NK-92 (cell line): Measurements from ENCODE around the gene LGALS8.
"Not testable (repeated sequence)": the region's sequence is repeated elsewhere in the genome, so short reads cannot be mapped to it uniquely, and the experiment has no call there.

Experiments used
- DNase-seq: peaks from one replicate; lab custom pipeline; 2025; ENCODE audit not compliant: unreplicated experiment; lab: John Stamatoyannopoulos, UW

LGALS8 gene

GRCh38 chr1:236536540-236536939 is 12.8 kb downstream of the LGALS8 start:
- DNase-seq, result no peak

DNA sequence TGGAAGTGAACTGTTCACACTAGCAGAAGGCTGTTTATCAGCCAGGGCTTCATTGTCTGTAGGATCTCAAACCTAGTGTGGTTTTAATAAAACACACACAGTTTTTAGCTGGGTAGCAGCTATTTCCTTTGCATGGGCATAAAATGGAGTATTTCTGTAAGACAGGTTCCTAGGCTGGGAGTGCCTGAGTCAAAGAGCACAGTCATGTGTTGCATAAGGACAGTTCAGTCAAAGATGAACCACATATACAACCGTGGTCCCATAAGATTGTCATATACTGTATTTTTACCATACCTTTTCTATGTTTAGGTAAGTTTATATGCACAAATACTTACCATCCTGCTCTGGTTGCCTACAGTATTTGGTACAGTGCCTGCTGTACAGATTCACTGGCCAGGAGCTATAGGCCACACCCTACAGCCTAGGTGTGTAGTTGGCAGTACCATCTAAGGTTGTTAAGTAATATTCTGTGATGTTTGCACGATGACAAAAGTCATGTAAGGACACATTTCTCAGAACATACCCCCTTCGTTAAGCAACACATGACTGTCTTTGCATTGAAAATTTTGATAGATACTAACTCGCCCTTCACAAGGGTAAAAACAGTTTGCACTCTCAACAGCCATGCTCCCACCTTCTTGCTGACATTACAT is 17.2 kb downstream of the LGALS8 start:
- DNase-seq, result no peak

DNA sequence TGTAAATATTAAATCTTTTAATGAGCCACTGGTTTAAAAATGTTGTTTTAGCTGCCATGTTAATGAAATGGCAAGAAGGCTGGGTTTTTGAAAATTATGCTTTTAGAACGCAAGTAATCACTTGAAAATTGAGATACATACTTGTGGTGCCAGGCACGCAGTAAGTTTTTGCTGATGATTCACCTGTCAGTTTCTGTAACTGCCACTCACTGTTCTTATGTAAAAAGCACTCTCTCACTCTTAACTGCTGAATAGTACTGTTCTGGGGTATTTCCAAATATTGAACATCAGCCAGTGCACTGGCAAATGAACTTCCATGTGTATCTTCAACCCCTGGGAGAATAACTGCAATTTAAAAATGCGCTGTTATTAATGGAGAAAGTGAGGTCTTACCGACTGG is 17.9 kb downstream of the LGALS8 start:
- DNase-seq, result no peak

GRCh38 chr1:236543065-236543669 is 19.4 kb downstream of the LGALS8 start:
- no peak for DNase-seq

DNA sequence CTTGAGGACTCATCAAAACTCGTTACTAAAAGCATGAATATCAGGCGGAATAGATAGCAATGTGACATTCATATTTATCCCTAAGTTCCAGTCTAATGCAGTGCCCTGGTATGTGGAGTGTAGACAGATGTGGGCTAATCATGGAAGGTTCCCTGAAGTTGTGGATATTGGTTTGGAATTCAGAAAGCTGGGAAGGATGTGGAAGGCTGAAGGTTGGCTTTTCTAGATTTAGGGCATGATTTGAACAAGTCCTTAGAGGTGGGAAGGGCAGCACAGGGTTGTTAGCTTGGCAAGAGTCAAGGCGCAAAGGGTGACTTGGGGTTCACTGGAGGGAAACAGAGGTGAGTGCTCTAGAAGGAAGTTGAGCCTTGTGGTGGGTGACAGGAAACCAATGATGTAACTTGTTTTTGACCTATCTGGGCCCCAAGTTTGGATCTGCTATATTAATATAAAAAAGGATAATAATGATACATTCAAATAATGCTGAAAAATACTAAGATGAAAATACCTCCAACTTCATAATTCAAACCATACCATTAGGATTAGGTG is 21.9 kb downstream of the LGALS8 start:
- no peak for DNase-seq

- DNase-seq, result no peak
These were observed 24.7 kb downstream of the LGALS8 start for GRCh38 chr1:236548452-236548851.

GRCh38 chr1:236550961-236551851 is 27.4 kb downstream of the LGALS8 start:
- DNase-seq, result no peak

DNA sequence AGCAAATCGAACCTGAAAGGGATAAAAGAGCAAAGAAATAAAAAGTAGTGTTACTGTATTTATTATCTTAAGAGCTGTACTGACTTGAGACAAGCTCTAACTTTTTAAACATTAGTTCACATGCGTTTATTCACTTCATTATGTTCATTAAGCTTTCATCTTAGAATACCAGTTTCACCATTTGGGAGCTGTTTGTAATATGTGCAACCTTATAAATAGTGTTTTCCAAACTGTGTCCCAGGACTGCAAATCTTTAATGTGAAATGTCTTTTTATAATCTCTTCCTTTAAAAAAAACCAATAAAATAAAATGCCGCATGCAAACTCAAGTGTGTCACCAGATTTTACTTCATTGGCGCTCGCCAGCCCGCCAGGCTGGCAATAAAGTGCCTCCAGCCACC is 28.3 kb downstream of the LGALS8 start:
- DNase-seq, result no peak

GRCh38 chr1:236552901-236553300 is 29.1 kb downstream of the LGALS8 start:
- no peak for DNase-seq

GRCh38 chr1:236553370-236553769 is 29.6 kb downstream of the LGALS8 start:
- DNase-seq, result no peak

DNA sequence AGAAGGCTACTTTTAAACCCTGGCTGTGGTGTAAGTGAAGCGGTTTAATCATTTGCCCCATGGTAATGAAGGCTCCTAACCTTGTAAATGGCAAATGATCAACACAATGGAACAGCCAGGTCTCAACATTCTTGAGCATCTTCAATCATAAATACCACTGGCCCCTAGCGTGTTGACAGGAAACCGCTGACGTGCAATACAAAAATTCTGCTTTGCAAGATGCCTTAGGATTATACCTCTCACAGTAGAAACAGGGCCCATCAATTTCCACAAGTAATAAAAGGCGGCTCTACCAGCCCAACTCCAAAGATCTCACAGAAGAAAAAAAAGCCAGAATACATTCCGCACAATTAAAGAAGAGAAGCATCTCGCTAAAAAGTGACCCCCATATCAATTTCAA is 32.8 kb downstream of the LGALS8 start:
- no peak for DNase-seq

GRCh38 chr1:236558081-236558480 is 34.3 kb downstream of the LGALS8 start:
- DNase-seq, result no peak

- no peak for DNase-seq
These were observed 35.1 kb downstream of the LGALS8 start for GRCh38 chr1:236558846-236559245.

DNA sequence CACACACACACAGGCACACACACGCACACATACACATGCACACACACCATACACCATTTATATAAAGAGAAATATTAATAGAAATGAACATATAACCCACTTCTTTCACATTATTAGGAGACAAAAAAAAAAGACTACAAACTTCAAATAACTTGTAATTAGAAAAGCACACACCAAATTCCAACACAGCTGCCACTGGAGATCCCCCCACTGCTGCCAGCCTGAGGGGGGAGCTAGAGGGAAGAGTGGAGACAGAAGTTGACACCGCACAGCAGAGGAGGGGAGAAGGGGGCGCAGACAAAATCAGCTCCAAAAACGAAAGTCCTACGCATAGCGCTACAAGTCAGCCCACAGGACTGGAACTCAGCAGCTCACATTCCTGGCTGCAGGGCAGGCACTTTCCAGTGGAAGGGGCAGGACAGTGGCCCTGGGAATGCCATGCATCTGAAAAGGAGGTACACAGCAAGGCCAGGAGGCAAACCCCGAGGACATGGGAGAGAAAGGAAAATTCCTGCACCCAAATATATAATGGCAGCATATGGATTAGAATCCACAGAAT is 36.5 kb downstream of the LGALS8 start:
- DNase-seq, result no peak

DNA sequence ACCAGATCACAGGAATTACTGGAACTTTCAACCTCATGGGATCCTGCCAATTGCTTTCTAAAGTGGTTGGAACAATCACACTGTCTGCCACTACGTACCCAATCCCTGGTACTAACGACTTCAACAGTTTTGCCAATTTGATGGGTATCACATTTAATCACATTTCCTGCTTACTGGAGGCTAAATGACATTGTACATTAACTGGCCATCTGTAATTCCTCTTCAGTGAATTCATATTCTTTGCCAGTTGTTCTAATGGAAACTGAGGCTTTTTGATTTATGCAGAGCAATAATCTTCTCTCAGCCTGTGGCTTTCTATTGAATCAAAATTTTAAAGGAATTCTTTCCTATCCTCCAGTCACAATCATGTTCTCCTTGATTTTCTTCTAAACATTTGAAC is 38.2 kb downstream of the LGALS8 start:
- DNase-seq, result no peak

- no peak for DNase-seq
These were observed 41.7 kb downstream of the LGALS8 start for GRCh38 chr1:236565530-236565929.

GRCh38 chr1:236568285-236568894 is 44.6 kb downstream of the LGALS8 start:
- DNase-seq, result no peak

DNA sequence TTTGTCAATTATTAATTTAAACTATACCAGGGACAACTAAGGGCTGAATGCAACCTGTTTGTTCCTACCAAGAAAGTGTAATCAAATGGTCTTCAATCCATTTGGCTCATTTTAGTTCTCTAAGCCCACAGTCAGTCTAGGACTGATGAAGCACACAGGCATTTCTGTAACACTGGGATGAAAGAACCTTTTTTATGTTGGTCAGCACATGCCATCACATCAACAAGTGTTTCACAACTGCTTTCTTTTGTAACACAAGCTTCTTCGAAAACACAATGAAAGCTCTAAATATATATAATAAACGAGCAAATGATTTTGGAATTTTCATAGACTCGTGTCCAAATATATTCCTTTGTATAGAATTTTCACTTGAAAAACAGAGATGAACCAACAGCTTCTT is 51.7 kb downstream of the LGALS8 start:
- no peak for DNase-seq

DNA sequence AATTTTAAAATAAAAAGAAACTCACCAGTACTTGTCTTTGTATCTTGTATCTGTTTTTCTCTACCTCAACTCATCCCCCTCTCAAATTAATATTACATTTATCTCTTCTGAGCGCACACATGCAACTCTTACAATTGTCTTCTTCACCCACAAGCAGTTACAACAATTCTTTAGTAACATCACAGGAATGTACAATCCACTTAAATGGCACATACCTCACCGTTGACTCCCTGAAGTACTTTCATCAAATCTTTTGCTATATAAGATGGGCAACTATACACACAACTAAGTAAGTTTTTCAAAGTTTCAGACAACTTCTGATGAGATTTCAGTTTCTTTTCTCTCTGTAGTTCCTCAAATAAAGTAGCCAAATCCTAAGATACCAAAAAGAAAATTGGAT is 52.2 kb downstream of the LGALS8 start:
- no peak for DNase-seq

DNA sequence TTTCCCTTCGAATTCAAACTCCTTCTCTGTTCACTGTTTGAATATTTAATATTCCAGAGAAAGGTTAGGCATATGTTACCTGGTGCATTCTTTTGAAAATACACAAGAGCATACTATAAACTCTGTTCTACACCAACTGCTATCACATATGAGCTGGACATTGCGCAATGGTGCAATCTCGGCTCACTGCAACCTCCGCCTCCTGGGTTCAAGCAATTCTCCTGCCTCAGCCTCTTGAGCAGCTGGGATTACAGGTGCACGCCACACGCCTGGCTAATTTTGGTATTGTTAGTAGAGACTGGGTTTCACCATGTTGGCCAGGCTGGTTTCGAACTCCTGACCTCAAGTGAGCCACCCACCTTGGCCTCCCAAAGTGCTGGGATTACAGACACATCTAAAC is 53.3 kb downstream of the LGALS8 start:
- DNase-seq, result not testable (repeated sequence)

GRCh38 chr1:236578661-236579060 is 54.9 kb downstream of the LGALS8 start:
- no peak for DNase-seq
